Dendritic cell treated with granulocyte-macrophage colony-stimulating factor and Interleukin-4, amounts not matched to agents 40 ng/mL and 50 ng/mL, for 4 days (primary cell): ENCODE measurements around the gene BANK1.
A peak's percentile ranks its signal among the peaks of the same experiment; 100 is the strongest.

ENCODE experiments used
- H3K27ac Mint-ChIP-seq: one replicate; pipeline ENCODE4 v1.8.0; 2022; ENCODE audit warnings: mild to moderate bottlenecking, mixed read lengths
- H3K27me3 Mint-ChIP-seq: one replicate; pipeline ENCODE4 v1.8.0; 2022; ENCODE audit warnings: mild to moderate bottlenecking, mixed read lengths
- H3K36me3 Mint-ChIP-seq: one replicate; pipeline ENCODE4 v1.8.0; 2022; ENCODE audit warnings: low read depth, mixed read lengths
- H3K4me1 Mint-ChIP-seq: one replicate; pipeline ENCODE4 v1.8.0; 2022; ENCODE audit warnings: low read depth, mixed read lengths
- H3K4me3 Mint-ChIP-seq: one replicate; pipeline ENCODE4 v1.8.0; 2022; ENCODE audit warnings: mild to moderate bottlenecking, moderate library complexity, mixed read lengths
- H3K9me3 Mint-ChIP-seq: one replicate; pipeline ENCODE4 v1.8.0; 2022; ENCODE audit warnings: mixed read lengths
- intact Hi-C: fragments of 100-400 bp; cut with micrococcal nuclease; formaldehyde crosslinking; loops from one replicate; pipeline ENCODE4 v1.15.0; 2022

Gene BANK1

DNA sequence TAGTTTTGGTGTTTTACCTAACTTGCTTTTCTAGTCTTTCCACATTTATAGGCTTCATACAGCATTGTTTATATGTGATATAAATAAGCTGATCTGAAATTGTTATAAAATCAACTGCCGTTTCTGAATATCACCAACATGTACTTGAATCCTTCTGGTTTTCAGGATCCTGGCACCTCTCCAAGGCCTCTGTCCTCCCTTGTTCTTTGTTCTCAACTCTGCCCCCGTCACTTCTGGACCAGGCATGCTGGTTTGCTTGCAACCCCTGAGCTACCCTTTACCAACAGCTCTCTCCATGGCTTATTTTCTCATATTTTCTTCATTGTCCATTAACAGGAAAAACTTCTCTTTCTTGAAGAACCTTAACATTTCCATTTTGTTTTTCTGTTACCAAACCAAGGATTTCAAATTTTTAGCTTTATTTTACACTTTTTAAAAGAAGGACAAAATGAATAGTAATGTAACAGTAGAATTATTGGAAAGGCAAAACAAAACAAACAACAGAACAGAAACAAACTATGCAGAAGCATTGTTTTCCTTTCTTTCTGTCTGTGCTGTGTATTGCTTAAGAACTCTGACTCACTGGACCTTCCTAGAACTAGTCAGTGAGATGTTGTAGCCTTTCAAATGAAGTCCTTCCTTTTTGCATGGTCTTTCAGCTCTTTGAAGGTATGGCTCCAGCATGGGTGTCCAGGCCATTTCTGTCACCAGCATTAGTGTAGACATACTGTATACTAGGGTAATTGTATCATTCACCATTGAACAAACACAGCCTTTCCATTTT, 44.8 kb downstream of the BANK1 start:
- peaks cover 27% of the 10 kb centered on the region for H3K4me1 Mint-ChIP-seq
- no peaks in the 10 kb centered on the region for H3K27me3 Mint-ChIP-seq
- H3K27ac Mint-ChIP-seq = peak overlapping the region; percentile 70
- no peak overlapping the region for H3K4me3 Mint-ChIP-seq
- intact Hi-C loops = no loop called here
- H3K9me3 Mint-ChIP-seq = no peaks in the 10 kb centered on the region
- no peaks in the 10 kb centered on the region for H3K36me3 Mint-ChIP-seq

DNA sequence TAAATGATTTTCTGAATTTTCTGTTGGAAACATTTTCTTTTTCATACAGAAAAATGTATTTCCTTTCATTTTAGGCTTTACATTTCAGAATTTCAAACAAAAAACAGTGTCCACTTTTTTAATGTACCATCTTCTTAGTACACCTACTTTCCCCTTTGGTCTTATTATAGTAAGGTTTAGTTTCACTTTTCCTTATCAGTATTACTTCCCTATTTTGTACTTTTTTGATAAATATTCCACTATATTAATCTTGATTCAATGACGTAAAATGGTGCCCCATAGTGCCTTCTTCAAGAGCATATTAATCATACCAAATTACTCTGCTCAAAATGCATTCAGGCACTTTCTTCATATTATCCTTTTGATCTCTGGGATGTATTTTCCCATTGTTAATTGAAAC, 52.5 kb downstream of the BANK1 start:
- H3K4me3 Mint-ChIP-seq = no peak overlapping the region
- no peak overlapping the region for H3K27ac Mint-ChIP-seq
- intact Hi-C loops = no loop called here
- peaks cover 10% of the 10 kb centered on the region for H3K9me3 Mint-ChIP-seq
- no peaks in the 10 kb centered on the region for H3K27me3 Mint-ChIP-seq
- no peaks in the 10 kb centered on the region for H3K36me3 Mint-ChIP-seq
- H3K4me1 Mint-ChIP-seq = peaks cover 5% of the 10 kb centered on the region

DNA sequence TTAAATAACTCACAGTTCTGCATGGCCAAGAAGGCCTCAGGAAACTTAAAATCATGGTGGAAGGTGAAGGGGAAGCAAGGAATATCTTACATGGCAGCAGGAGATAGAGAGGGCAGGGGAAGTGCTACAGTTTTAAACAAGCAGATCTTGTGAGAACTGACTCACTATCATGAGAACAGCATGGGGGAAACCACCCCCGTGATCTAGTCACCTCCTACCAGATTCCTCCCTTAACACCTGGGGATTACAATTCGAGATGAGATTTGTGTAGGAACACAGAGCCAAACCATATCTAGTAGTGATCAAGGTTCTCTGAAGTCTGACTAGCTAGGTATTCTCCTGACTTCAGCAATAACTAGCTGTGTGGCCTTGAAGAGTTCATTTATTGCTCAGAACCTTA, 56.0 kb downstream of the BANK1 start:
- no peak overlapping the region for H3K27ac Mint-ChIP-seq
- peaks cover 11% of the 10 kb centered on the region for H3K9me3 Mint-ChIP-seq
- intact Hi-C loops = no loop called here
- H3K4me3 Mint-ChIP-seq = no peak overlapping the region
- H3K27me3 Mint-ChIP-seq = no peaks in the 10 kb centered on the region
- no peaks in the 10 kb centered on the region for H3K36me3 Mint-ChIP-seq
- H3K4me1 Mint-ChIP-seq = peaks cover 5% of the 10 kb centered on the region

DNA sequence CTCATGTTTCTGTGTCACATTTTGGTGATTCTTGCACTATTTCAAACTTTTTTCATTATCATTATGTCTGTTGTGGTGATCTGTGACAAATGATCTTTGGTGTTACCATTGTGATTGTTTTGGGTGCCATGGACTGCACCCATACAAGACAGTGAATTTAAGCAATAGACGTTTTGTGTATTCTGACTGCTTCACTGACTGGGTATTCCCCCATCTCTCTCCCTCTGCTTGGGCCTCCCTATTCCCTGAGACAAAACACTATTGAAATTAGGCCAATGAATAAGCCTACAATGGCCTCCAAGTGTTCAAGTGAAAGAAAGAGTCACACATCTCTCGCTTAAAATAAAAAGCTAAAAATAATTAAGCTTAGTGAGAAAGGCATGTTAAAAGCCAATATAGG, 60.2 kb downstream of the BANK1 start:
- Mint-ChIP-seq H3K27ac (no peak overlapping the region), H3K4me1 (peaks cover 5% of the 10 kb centered on the region), H3K9me3 (peaks cover 11% of the 10 kb centered on the region), H3K4me3 (no peak overlapping the region), H3K36me3 (no peaks in the 10 kb centered on the region), H3K27me3 (peaks cover 1% of the 10 kb centered on the region)
- intact Hi-C loops = no loop called here

DNA sequence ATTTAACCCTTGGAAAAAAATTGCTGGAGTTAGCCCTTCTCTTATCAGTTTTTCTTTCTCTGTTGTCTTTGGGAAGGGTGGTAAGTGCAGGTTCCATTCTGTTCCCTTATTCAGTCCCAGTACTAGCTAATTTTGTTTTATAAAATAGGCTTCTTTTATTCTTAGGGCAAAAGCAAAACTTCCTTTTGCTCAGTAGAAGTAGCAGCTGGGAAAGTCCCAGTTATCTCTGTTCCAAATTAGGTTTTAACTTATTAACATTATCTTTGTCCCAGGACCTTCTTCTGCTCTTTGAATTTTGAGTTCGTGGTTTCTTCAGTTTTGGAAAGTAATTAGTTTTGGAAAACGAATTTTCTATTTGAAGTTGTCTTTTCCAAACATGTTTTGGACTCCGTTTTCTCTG, 61.1 kb downstream of the BANK1 start:
- no peaks in the 10 kb centered on the region for H3K36me3 Mint-ChIP-seq
- H3K27ac Mint-ChIP-seq = no peak overlapping the region
- H3K27me3 Mint-ChIP-seq = peaks cover 1% of the 10 kb centered on the region
- H3K4me3 Mint-ChIP-seq = no peak overlapping the region
- no peaks in the 10 kb centered on the region for H3K4me1 Mint-ChIP-seq
- H3K9me3 Mint-ChIP-seq = peaks cover 11% of the 10 kb centered on the region
- intact Hi-C loops = no loop called here

DNA sequence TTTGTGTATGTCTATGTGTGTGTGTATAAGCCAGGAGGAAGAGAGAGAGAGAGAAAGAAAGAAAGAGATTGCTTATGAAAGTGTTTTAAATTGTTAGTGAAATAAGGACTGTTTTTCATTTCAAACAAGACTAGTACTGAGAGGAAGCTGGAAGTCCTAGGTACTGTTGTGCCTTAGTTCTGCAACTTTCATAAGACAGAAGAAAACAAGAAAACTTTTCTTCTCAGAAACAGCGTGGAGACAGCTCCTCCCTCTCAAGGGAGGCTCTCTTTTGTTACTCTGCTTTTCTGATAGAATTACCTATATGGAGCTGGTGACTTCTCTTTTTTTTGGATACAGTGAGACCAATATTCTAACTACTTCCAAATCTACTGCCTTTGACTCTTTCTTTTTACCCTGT, 62.5 kb downstream of the BANK1 start:
- Mint-ChIP-seq H3K36me3 (no peaks in the 10 kb centered on the region), H3K4me1 (no peaks in the 10 kb centered on the region), H3K27ac (no peak overlapping the region), H3K4me3 (no peak overlapping the region), H3K27me3 (peaks cover 1% of the 10 kb centered on the region), H3K9me3 (peaks cover 1% of the 10 kb centered on the region)
- intact Hi-C loops = no loop called here

DNA sequence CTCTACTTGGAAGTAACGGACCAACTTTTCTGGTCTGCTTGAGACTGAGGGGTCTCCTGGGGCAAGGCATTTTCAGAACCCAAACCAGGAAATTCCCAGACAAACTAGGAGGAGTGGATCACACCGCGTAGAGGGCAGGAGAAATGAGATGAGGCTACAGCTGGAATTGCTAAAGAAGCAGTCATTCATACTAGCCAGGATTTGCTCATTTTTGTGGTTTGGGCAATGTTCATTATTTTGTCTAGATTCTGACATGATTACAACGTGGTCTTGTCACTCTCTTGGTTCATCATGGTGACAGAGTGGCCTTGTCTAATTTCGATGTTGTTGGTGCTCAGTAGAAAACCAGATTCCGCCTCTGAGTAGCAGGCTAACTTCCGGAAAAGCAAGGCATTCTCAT, 63.2 kb downstream of the BANK1 start:
- Mint-ChIP-seq H3K27ac (no peak overlapping the region), H3K4me1 (no peaks in the 10 kb centered on the region), H3K4me3 (no peak overlapping the region), H3K9me3 (no peaks in the 10 kb centered on the region), H3K36me3 (no peaks in the 10 kb centered on the region), H3K27me3 (peaks cover 1% of the 10 kb centered on the region)
- intact Hi-C loops = no loop called here

DNA sequence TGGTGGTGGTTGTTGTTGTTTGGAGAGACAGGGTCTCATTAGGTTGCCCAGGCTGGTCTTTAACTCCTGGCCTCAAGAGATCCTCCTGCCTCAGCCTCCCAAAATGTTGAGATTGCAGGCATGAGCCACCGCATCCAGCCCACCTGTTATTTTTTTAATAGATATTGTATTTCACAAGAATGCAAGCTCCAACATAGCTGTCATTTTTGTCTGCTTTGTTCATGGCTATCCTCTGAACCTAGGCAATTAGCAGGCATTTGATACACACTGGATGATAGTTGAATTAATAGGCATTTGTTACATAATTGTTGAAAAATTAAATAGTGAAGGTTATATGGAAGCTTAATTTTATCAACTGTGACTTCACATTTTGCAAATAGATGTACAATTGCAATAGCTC, 64.7 kb downstream of the BANK1 start:
- H3K27ac Mint-ChIP-seq = no peak overlapping the region
- H3K9me3 Mint-ChIP-seq = no peaks in the 10 kb centered on the region
- intact Hi-C loops = no loop called here
- peaks cover 1% of the 10 kb centered on the region for H3K27me3 Mint-ChIP-seq
- H3K4me1 Mint-ChIP-seq = no peaks in the 10 kb centered on the region
- no peaks in the 10 kb centered on the region for H3K36me3 Mint-ChIP-seq
- H3K4me3 Mint-ChIP-seq = no peak overlapping the region

DNA sequence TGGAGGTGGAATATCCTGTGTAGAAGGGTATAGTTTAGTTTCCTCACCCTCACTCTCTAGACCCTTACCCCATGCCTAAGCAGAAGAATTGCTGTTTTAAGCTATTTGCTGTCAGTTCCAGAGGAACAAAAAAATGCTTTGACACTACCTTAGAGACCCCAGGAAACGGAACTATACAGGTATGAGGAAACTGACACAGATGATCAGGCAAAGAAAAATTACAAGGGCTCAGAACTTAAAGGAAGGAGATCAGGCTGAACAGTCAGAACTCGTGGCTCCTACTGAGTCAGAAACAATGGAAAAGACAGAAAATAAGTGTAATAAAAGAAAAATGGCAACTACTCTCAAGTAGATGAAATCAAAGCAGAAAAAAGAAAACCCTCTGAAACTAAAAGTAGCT, 65.6 kb downstream of the BANK1 start:
- no peaks in the 10 kb centered on the region for H3K4me1 Mint-ChIP-seq

DNA sequence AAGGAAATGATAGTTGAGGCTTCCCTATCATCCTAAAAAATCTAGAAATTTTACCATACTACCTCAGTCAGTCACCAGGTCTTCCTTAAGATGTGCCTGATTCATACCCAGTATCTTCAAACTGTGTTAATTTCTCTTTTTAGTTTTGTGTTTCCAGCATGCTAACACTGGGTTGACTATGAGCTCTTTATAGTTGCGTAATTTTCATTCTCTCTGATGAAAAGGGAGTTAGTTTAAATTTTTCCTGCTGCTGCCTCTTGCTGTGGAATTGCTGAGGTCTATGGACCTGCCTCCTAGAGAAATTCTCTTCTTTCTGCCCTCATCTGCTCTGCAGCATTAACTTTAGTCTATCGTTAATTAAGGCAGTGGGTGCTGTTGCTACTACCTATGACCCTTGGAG, 66.6 kb downstream of the BANK1 start:
- no peaks in the 10 kb centered on the region for H3K9me3 Mint-ChIP-seq
- H3K27ac Mint-ChIP-seq = no peak overlapping the region
- intact Hi-C loops = no loop called here
- no peaks in the 10 kb centered on the region for H3K4me1 Mint-ChIP-seq
- no peaks in the 10 kb centered on the region for H3K36me3 Mint-ChIP-seq
- H3K27me3 Mint-ChIP-seq = peaks cover 1% of the 10 kb centered on the region
- no peak overlapping the region for H3K4me3 Mint-ChIP-seq

More for the DNA sequence above, 65.6 kb downstream of the BANK1 start:
- no peaks in the 10 kb centered on the region for H3K36me3 Mint-ChIP-seq
- H3K27me3 Mint-ChIP-seq = peaks cover 1% of the 10 kb centered on the region
- intact Hi-C loops = no loop called here
- H3K27ac Mint-ChIP-seq = no peak overlapping the region
- no peaks in the 10 kb centered on the region for H3K9me3 Mint-ChIP-seq
- no peak overlapping the region for H3K4me3 Mint-ChIP-seq

DNA sequence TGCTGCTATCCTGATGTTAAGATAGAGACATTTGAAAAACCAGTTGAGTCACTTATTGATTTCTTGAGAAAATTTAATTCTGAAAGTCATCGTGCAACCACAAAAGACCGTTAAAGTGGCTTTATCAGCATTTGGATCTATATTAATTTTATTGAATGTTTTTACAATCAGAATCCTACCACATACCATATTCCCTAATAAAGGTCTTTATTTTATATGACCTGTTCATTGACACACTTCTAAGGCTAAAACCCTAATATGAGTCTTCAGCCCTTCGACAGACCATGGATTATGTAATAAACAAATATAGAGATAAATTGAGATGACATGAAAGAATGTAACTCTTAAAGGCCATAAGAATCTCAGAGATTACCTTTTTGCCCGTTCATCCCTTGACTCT, 68.1 kb downstream of the BANK1 start:
- Mint-ChIP-seq H3K4me3 (no peak overlapping the region), H3K27me3 (no peaks in the 10 kb centered on the region), H3K9me3 (no peaks in the 10 kb centered on the region), H3K27ac (no peak overlapping the region), H3K36me3 (no peaks in the 10 kb centered on the region), H3K4me1 (no peaks in the 10 kb centered on the region)
- intact Hi-C loops = no loop called here

DNA sequence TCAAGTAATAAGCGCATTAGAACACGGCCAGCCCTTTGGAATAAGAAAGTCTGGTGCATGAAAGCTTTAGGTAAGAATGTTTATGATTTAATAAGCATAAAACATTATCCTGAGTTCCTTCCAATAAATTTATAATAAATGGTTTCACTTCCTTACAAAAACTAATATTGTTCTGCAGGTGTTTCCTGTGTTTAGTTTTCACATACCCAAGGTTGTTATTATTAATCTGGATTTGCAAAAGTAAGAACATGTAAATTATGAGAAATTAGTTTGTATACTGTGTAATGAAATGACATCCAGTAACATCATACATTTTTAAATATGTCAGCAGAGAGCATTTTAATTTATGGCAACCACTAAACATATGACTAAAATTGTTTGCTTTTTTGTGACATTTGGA, 72.1 kb downstream of the BANK1 start:
- no peak overlapping the region for H3K27ac Mint-ChIP-seq
- H3K9me3 Mint-ChIP-seq = no peaks in the 10 kb centered on the region
- H3K4me3 Mint-ChIP-seq = no peak overlapping the region
- H3K4me1 Mint-ChIP-seq = no peaks in the 10 kb centered on the region
- H3K27me3 Mint-ChIP-seq = no peaks in the 10 kb centered on the region
- intact Hi-C loops = no loop called here
- H3K36me3 Mint-ChIP-seq = no peaks in the 10 kb centered on the region

DNA sequence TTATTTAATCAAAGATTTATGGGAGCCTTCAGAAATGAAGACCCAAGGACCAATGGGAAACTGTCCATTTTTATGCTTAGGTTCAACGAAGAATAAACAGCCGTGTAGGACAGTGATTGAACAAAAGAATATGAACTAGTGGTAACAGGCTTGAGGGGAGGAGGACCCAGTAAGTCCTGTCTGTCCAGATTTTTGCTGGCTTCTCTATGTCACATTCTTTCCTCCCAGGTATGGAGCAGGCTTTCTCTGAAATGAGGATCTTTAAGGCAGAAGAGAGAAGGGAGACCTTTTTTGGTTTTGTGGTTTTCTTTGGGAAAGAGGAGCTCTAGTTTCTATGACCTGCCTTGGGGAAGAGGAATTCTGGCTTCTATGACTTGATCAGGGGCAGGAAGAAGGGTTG, 74.1 kb downstream of the BANK1 start:
- intact Hi-C loops = no loop called here
- no peaks in the 10 kb centered on the region for H3K27me3 Mint-ChIP-seq
- no peak overlapping the region for H3K27ac Mint-ChIP-seq
- H3K9me3 Mint-ChIP-seq = no peaks in the 10 kb centered on the region
- no peaks in the 10 kb centered on the region for H3K4me1 Mint-ChIP-seq
- H3K36me3 Mint-ChIP-seq = no peaks in the 10 kb centered on the region
- H3K4me3 Mint-ChIP-seq = no peak overlapping the region

DNA sequence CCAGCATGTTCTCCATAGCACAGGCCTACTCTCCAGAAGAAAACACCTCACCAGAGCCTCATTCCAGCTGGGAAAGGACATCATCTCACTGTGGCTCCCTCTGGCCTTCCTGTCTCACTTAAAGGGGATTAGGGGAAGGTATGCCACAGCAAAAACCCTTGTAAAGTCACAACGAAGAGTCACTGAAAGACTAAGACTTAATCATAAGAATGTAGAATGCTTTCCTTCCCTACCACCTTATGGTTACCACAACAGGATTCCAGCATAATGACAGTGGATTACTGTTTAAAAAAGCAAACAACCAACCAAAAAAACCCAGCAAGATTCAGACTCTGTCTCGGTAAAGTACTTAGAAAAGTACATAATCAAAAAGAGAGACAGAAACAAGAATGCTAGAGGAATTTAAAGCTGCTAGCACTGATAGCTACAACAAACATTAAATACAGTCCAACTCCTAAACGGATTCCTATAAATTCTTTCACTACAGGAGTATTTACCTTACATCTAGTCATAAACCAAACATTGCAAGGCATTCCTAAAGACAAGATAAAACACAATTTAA, 75.1 kb downstream of the BANK1 start:
- no peak overlapping the region for H3K4me3 Mint-ChIP-seq
- no peaks in the 10 kb centered on the region for H3K27me3 Mint-ChIP-seq
- no peak overlapping the region for H3K27ac Mint-ChIP-seq
- H3K36me3 Mint-ChIP-seq = no peaks in the 10 kb centered on the region
- intact Hi-C loops = no loop called here
- no peaks in the 10 kb centered on the region for H3K4me1 Mint-ChIP-seq
- H3K9me3 Mint-ChIP-seq = no peaks in the 10 kb centered on the region

DNA sequence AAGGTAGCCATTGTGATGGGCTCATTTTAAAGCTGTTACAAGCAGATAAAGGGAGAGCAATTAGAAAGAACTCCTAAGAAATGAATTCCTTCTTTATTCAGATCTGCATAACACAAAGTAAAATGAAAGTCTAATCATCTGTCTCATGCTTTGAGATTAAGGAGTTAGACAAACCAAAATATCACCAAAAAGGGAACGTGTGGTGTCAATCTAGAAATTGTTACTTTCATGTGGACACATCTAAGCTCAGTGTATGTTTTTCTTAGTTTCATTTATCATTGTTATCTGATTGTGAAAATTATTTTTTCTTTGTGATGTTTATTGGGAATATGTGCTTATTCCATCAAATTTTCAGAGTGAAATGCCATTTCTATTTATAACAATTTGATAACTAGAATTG, 80.3 kb downstream of the BANK1 start:
- Mint-ChIP-seq H3K27ac (no peak overlapping the region), H3K27me3 (no peaks in the 10 kb centered on the region), H3K9me3 (peaks cover 12% of the 10 kb centered on the region), H3K36me3 (no peaks in the 10 kb centered on the region), H3K4me1 (no peaks in the 10 kb centered on the region), H3K4me3 (no peak overlapping the region)
- intact Hi-C loops = no loop called here
